Measurements from ENCODE around the gene SLC31A2. TPM values are rescaled to one million over a fixed set of nuclear protein-coding genes. Genes with fewer than 3 reads are reported as not detected.

The SLC31A2 gene
- total and polyA plus RNA-seq, 9 donors = 2.1 to 4.3 (median 3.0) TPM

DNA sequence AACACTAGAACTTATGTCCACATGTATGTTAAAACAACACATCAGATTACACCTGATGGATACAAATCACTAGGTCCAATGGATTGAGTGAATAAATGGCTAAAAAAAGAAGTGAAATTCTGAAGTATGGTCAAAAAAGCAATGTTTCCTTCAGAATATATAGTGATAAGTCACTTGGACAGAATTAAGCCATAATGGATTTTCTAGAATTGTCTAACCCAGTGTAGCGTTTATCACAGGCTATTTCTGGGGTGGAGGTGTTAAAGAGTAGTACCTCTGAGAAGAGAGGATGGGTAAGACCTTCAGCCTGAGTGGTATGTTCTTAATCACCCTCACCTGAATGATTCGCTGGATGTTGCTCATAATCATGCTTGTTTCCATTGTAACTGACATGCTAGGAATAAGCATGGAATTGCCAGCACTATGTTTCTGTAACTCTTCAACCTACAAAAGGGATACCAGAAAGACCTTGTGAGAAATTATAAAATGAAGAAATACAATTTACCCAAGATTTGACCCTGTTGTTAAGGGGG, 33.2 kb downstream of the SLC31A2 start:
- DNase-seq = no peak
- Histone ChIP-seq H3K4me3 (ENCODE audit: low read length) (no peak overlapping the region), H3K27me3 (ENCODE audit: control insufficient read depth, insufficient read depth, low read length) (no peaks in the 10 kb centered on the region), H3K36me3 (ENCODE audit: control insufficient read depth, insufficient read depth, low read length) (peaks cover 63% of the 10 kb centered on the region), H3K27ac (ENCODE audit: low read length) (no peak overlapping the region), H3K4me1 (ENCODE audit: control insufficient read depth, insufficient read depth, low read length) (no peaks in the 10 kb centered on the region), H3K9me3 (replicated peaks; ENCODE audit: control insufficient read depth, low read depth, low read length) (no peaks in the 10 kb centered on the region)
- no CpG with 5 or more reads among the region's 2 CpGs for WGBS (ENCODE audit: insufficient coverage)

DNA sequence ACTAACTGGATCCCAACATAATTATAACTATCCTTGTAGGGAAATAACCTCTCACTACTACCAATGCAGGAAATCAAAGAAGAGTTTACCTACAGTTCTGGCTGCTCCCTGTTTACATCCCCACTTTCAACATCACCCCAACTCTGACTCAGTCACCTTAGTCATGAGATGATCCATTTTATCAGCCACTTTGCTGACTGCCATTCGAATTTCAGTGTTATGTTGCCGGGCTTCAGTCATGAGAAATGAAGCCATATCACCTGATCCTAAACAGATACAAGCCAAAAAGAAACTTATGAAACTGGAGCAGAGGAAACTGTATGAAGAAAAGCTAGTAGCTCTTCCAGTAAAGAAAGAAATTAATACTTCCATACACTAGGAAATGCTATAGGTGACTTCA, 33.7 kb downstream of the SLC31A2 start:
- no peak for DNase-seq
- WGBS (ENCODE audit: insufficient coverage) = no CpG with 5 or more reads among the region's 2 CpGs
- Histone ChIP-seq H3K4me1 (ENCODE audit: control insufficient read depth, insufficient read depth, low read length) (no peaks in the 10 kb centered on the region), H3K9me3 (replicated peaks; ENCODE audit: control insufficient read depth, low read depth, low read length) (no peaks in the 10 kb centered on the region), H3K27ac (ENCODE audit: low read length) (no peak overlapping the region), H3K27me3 (ENCODE audit: control insufficient read depth, insufficient read depth, low read length) (no peaks in the 10 kb centered on the region), H3K4me3 (ENCODE audit: low read length) (no peak overlapping the region), H3K36me3 (ENCODE audit: control insufficient read depth, insufficient read depth, low read length) (peaks cover 63% of the 10 kb centered on the region)

DNA sequence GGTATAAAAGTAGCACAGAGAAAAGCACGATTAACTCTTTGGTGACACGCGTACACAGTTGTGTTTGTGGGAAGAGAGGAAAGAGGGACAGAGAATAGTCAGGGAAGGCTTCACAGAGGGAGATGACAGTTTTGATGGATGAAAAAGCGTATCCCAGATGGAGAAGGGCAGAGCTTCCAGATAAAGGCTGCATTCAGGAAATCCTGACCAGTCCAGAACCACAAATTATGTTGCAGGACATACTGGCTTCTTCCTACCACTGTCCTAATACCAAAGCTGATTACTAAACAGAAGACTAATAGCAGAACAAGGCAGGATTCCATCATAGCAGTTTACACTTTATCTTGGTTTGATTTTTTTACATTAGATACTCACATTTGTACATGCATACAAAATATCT, 34.5 kb downstream of the SLC31A2 start:
- DNase-seq = no peak
- H3K27ac ChIP-seq (ENCODE audit: low read length) = no peak overlapping the region
- H3K4me1 ChIP-seq (ENCODE audit: control insufficient read depth, insufficient read depth, low read length) = no peaks in the 10 kb centered on the region
- peaks cover 61% of the 10 kb centered on the region for H3K36me3 ChIP-seq (ENCODE audit: control insufficient read depth, insufficient read depth, low read length)
- no peaks in the 10 kb centered on the region for H3K27me3 ChIP-seq (ENCODE audit: control insufficient read depth, insufficient read depth, low read length)
- WGBS (ENCODE audit: insufficient coverage) = 97% methylated on average over 3 of the region's 4 CpGs
- no peaks in the 10 kb centered on the region for H3K9me3 ChIP-seq (replicated peaks; ENCODE audit: control insufficient read depth, low read depth, low read length)
- H3K4me3 ChIP-seq (ENCODE audit: low read length) = no peak overlapping the region

DNA sequence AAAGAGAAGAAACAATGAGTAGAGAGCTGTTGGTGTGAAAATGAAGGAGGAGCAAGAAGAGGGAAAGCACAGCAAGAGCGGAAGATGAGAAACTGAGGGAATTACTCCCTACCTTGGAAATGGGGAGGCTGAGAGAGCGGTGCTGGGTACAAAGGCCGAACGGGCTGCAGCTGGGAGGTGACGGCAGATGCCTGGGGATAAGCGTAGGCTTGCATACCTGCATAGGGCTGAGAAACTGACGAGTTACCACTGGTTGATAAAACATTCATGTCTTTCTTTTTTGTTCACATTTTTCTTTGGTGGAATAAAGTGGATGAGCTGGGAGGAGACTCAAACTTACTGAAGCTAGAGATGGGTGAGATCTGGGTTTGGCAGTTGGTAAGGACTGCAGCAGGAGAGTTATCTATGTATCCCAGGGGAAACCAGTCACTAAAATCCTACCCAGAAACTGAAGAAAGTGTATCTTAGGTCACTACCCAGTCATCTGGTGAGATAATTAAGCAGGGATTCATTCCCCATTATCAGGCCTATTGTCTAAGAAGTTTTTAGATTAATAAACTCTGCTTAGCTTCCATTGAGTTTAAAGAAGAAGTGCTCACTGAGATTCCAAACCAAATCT, 35.4 kb downstream of the SLC31A2 start:
- Histone ChIP-seq H3K27ac (ENCODE audit: low read length) (no peak overlapping the region), H3K27me3 (ENCODE audit: control insufficient read depth, insufficient read depth, low read length) (no peaks in the 10 kb centered on the region), H3K36me3 (ENCODE audit: control insufficient read depth, insufficient read depth, low read length) (peaks cover 62% of the 10 kb centered on the region), H3K4me3 (ENCODE audit: low read length) (no peak overlapping the region), H3K4me1 (ENCODE audit: control insufficient read depth, insufficient read depth, low read length) (no peaks in the 10 kb centered on the region), H3K9me3 (replicated peaks; ENCODE audit: control insufficient read depth, low read depth, low read length) (no peaks in the 10 kb centered on the region)
- no peak for DNase-seq
- 95% methylated on average over 7 of the region's 7 CpGs for WGBS (ENCODE audit: insufficient coverage)

DNA sequence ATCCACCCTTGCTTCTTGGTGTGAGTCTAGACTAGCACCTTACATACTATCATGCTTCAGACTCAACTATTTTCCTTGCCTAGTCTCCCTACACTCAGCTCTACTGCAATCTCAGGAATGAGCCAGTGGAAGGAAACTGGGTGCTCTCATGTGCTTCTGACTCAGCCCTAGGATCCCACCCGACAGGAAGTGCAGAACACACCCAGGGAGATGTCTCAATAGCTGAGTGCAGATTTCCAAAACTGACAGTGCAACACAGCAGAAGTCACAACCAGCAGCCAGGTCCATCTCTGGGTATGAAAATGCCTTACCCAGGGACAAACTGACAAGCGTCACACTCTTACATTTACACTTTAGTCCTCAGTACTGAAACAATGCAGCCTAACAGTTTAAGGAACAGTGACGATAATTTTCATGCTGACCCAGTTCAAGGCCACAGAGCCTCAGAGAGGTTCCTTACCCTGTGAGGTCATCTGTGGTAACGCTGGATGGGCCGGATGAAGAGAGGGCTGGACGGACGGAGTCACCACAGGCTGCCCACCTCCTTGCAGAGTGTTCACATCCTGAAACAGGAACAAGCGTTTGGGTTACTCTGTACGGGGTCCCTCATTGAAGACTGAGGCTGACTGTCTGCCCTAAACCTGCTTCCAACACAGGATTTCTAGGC, 37.3 kb downstream of the SLC31A2 start:
- H3K27ac ChIP-seq (ENCODE audit: low read length) = no peak overlapping the region
- WGBS (ENCODE audit: insufficient coverage) = 94% methylated on average over 5 of the region's 9 CpGs
- peaks cover 55% of the 10 kb centered on the region for H3K36me3 ChIP-seq (ENCODE audit: control insufficient read depth, insufficient read depth, low read length)
- H3K4me1 ChIP-seq (ENCODE audit: control insufficient read depth, insufficient read depth, low read length) = no peaks in the 10 kb centered on the region
- H3K9me3 ChIP-seq (replicated peaks; ENCODE audit: control insufficient read depth, low read depth, low read length) = no peaks in the 10 kb centered on the region
- peak; percentile 64 for DNase-seq
- H3K4me3 ChIP-seq (ENCODE audit: low read length) = no peak overlapping the region
- no peaks in the 10 kb centered on the region for H3K27me3 ChIP-seq (ENCODE audit: control insufficient read depth, insufficient read depth, low read length)

DNA sequence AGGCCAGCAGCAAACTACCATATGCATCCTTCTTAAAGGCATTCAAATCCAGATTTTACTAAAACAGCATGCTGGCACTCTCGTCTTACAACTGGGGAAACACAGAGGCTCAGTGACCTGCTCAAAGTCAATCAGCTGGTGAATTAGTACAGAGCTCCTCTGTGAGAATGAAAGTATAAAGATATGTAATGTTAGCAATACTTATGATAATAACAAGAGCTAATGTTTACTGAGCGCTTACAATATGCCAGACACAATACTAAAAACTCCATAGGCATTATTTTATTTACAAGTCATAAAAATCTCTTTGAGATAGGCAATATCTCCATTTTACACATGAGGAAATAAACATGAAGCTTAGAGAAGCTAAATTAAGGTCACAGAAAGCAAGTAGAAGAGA, 41.6 kb downstream of the SLC31A2 start:
- no peak overlapping the region for H3K4me3 ChIP-seq (ENCODE audit: low read length)
- WGBS (ENCODE audit: insufficient coverage) = no CpG with 5 or more reads among the region's 2 CpGs
- H3K4me1 ChIP-seq (ENCODE audit: control insufficient read depth, insufficient read depth, low read length) = no peaks in the 10 kb centered on the region
- H3K27me3 ChIP-seq (ENCODE audit: control insufficient read depth, insufficient read depth, low read length) = no peaks in the 10 kb centered on the region
- H3K9me3 ChIP-seq (replicated peaks; ENCODE audit: control insufficient read depth, low read depth, low read length) = no peaks in the 10 kb centered on the region
- peaks cover 30% of the 10 kb centered on the region for H3K36me3 ChIP-seq (ENCODE audit: control insufficient read depth, insufficient read depth, low read length)
- no peak for DNase-seq
- H3K27ac ChIP-seq (ENCODE audit: low read length) = no peak overlapping the region

DNA sequence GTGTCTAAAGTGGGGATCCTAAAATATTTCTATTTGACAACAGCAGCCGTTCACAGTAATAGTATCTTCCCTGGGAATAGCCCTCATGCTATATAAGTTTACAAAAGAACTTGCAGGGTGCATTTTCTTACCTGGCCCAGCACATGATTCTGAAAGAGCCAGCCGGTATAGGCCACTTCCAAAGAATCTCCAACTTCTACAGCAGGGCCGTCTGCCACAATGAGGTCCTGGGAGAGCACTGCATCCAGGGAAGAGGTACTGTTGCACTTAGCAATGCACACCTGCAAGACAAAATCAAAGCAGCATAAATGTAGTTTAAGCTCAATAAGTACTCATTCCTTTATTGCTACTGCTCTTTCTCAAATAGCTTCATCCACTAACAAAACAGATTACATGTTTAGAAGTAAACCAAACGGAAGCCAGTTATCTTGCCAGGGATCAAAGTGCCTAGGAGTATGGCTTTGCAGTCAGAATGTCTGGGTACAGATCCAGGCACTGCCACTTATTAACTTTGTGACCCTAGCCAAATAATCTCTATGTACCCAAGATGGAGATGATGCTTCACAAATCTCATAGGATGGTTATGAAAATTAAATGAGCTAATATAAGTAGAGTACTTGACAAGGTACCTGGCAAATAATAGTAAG, 49.0 kb downstream of the SLC31A2 start:
- Histone ChIP-seq H3K27ac (ENCODE audit: low read length) (no peak overlapping the region), H3K36me3 (ENCODE audit: control insufficient read depth, insufficient read depth, low read length) (peaks cover 26% of the 10 kb centered on the region), H3K9me3 (replicated peaks; ENCODE audit: control insufficient read depth, low read depth, low read length) (no peaks in the 10 kb centered on the region), H3K27me3 (ENCODE audit: control insufficient read depth, insufficient read depth, low read length) (no peaks in the 10 kb centered on the region), H3K4me1 (ENCODE audit: control insufficient read depth, insufficient read depth, low read length) (no peaks in the 10 kb centered on the region), H3K4me3 (ENCODE audit: low read length) (no peak overlapping the region)
- 100% methylated on average over 2 of the region's 4 CpGs for WGBS (ENCODE audit: insufficient coverage)
- no peak for DNase-seq

DNA sequence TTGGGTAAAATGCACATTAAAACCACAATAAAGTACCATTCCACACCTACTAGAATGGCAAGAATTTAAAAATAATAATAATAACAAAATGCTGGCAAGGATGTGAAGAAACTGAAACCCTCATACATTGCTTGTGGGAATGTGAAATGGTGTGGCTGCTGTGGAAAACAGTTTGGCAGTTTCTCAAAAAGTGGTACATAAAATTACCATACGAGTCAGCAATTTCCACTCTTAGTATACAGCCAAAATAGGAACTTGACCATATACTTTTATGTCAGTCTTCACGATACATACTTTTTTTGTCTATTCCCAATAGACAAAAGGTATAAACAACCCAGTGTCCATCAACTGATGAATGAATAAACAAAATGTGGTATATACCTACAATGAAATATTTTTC, 54.6 kb downstream of the SLC31A2 start:
- WGBS (ENCODE audit: insufficient coverage) = no CpG with 5 or more reads among the region's 2 CpGs
- Histone ChIP-seq H3K27ac (ENCODE audit: low read length) (no peak overlapping the region), H3K36me3 (ENCODE audit: control insufficient read depth, insufficient read depth, low read length) (peaks cover 24% of the 10 kb centered on the region), H3K27me3 (ENCODE audit: control insufficient read depth, insufficient read depth, low read length) (no peaks in the 10 kb centered on the region), H3K9me3 (replicated peaks; ENCODE audit: control insufficient read depth, low read depth, low read length) (no peaks in the 10 kb centered on the region), H3K4me1 (ENCODE audit: control insufficient read depth, insufficient read depth, low read length) (no peaks in the 10 kb centered on the region), H3K4me3 (ENCODE audit: low read length) (no peak overlapping the region)
- DNase-seq = peak; percentile 31

DNA sequence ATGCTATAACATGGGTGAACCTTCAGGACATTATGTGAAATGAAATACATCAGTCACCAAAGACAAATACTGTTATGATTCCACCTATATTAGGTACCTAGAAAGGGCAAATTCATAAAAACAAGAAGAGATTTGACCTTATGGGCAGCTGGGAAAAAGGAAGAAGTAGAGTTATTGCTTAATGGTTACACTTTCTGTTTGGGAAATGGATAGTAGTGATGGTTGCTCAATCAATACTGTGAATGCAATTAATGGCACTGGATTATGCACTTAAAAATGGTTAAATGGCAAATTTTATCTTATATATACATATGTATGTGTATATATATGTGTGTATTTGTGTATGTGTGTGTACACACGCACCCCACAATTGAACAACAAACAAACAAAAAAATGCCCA, 55.1 kb downstream of the SLC31A2 start:
- WGBS (ENCODE audit: insufficient coverage) = no CpG with 5 or more reads among the region's 1 CpG
- no peaks in the 10 kb centered on the region for H3K4me1 ChIP-seq (ENCODE audit: control insufficient read depth, insufficient read depth, low read length)
- H3K9me3 ChIP-seq (replicated peaks; ENCODE audit: control insufficient read depth, low read depth, low read length) = no peaks in the 10 kb centered on the region
- no peak for DNase-seq
- no peaks in the 10 kb centered on the region for H3K27me3 ChIP-seq (ENCODE audit: control insufficient read depth, insufficient read depth, low read length)
- no peak overlapping the region for H3K4me3 ChIP-seq (ENCODE audit: low read length)
- H3K27ac ChIP-seq (ENCODE audit: low read length) = no peak overlapping the region
- peaks cover 24% of the 10 kb centered on the region for H3K36me3 ChIP-seq (ENCODE audit: control insufficient read depth, insufficient read depth, low read length)

DNA sequence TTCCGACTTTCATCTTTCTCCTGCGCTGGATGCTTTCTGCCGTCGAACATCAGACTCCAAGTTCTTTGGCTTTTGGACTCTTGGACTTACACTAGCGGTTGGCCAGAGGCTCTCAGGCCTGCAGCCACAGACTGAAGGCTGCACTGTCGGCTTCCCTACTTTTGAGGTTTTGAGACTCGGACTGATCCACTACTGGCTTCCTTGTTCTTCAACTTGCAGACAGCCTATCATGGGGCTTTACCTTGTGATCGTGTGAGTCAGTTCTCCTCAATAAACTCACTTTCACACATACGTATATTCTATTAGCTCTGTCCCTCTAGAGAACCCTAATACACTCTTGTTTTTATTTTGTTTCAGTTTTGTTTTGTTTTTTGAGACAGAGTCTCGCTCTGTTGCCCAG, 60.0 kb downstream of the SLC31A2 start:
- Histone ChIP-seq H3K9me3 (replicated peaks; ENCODE audit: control insufficient read depth, low read depth, low read length) (peaks cover 2% of the 10 kb centered on the region), H3K4me1 (ENCODE audit: control insufficient read depth, insufficient read depth, low read length) (no peaks in the 10 kb centered on the region), H3K4me3 (ENCODE audit: low read length) (no peak overlapping the region), H3K27ac (ENCODE audit: low read length) (no peak overlapping the region), H3K36me3 (ENCODE audit: control insufficient read depth, insufficient read depth, low read length) (peaks cover 20% of the 10 kb centered on the region), H3K27me3 (ENCODE audit: control insufficient read depth, insufficient read depth, low read length) (no peaks in the 10 kb centered on the region)
- peak; percentile 17 for DNase-seq
- WGBS (ENCODE audit: insufficient coverage) = 94% methylated on average over 7 of the region's 10 CpGs

Measured in muscle of leg (tissue), 11 donors.